B cell (primary cell): ENCODE measurements around the gene KRT74.

ENCODE experiments used
- EZH2 ChIP-seq: IDR thresholded peaks from 2 replicates; pipeline ENCODE4 v1.6.1; 2012; ENCODE audit warnings: borderline replicate concordance, low read depth, mild to moderate bottlenecking, moderate library complexity, low read length; ENCODE audit not compliant: insufficient read depth, poor library complexity, severe bottlenecking
- TF ChIP-seq, protein P1 (sequence below): fragments of 200-600 bp; IDR thresholded peaks from one replicate; pipeline ENCODE4 v1.8.0; 2022; ENCODE audit warnings: antibody characterized with exemption, mild to moderate bottlenecking

GRCh38 chr12:52564582-52564981 lies 9.1 kb downstream of the KRT74 start:
- TF ChIP-seq, protein P1, sequence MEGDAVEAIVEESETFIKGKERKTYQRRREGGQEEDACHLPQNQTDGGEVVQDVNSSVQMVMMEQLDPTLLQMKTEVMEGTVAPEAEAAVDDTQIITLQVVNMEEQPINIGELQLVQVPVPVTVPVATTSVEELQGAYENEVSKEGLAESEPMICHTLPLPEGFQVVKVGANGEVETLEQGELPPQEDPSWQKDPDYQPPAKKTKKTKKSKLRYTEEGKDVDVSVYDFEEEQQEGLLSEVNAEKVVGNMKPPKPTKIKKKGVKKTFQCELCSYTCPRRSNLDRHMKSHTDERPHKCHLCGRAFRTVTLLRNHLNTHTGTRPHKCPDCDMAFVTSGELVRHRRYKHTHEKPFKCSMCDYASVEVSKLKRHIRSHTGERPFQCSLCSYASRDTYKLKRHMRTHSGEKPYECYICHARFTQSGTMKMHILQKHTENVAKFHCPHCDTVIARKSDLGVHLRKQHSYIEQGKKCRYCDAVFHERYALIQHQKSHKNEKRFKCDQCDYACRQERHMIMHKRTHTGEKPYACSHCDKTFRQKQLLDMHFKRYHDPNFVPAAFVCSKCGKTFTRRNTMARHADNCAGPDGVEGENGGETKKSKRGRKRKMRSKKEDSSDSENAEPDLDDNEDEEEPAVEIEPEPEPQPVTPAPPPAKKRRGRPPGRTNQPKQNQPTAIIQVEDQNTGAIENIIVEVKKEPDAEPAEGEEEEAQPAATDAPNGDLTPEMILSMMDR: no peak
- TF ChIP-seq EZH2: no peak
